Activated naive CD4-positive, alpha-beta T cell treated with anti-CD3 and anti-CD28 coated beads, Interleukin-2, amount 50 U/mL, for 72 hours (primary cell): ENCODE measurements around the gene TIMM50. TPM values are rescaled to one million over a fixed set of nuclear protein-coding genes. Genes with fewer than 3 reads are reported as not detected.

ENCODE experiments used
- ATAC-seq, 2 donors: fragments of 150-1000 bp; cut with Tn5 transposase; 2 replicates each; pipeline ENCODE4 v1.10.0; 2021; ENCODE audit warnings: mild to moderate bottlenecking in 2 of 2, moderate library complexity in 2 of 2
- DNase-seq, 2 donors: peaks; one replicate each; pipeline ENCODE4 v3.0.0; 2021 to 2022; ENCODE audit warnings: low spot score in 2 of 2
- H3K27ac Mint-ChIP-seq, 2 donors: one replicate each; pipeline ENCODE4 v1.8.0; 2022; ENCODE audit warnings: mild to moderate bottlenecking in 2 of 2, mixed read lengths in 2 of 2
- H3K36me3 Mint-ChIP-seq, 2 donors: one replicate each; pipeline ENCODE4 v1.8.0; 2022; ENCODE audit warnings: mixed read lengths in 2 of 2
- H3K9me3 Mint-ChIP-seq, 2 donors: one replicate each; pipeline ENCODE4 v1.8.0; 2022; ENCODE audit warnings: mixed read lengths in 2 of 2
- total RNA-seq, 2 donors: library from RNA; stranded (reverse); gene quantifications; one replicate each; pipeline ENCODE4 v1.2.3, GENCODE V29; 2022

Gene TIMM50
- total RNA-seq, 2 donors from 2014 or later: 71.2 to 84.8 TPM

DNA sequence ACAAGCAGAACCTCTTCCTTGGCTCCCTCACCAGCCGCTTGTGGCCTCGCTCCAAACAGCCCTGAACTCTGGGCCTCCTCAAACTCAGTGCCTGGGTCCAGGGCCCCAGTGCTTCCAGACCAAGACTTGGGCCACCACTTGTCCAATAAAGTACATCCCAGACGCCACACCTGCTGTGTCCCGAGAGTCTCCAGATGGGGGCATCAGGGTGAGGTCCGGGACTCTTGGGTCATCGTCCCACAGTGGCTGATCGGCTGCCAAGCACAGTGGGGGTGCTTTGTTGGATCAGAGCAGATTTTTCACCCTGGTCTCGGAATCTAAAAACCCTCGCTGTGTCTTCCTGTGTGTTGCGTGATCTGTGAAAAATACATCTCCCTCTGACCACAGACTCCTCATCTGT, 9.1 kb downstream of the TIMM50 start:
- Mint-ChIP-seq H3K27ac (no peak overlapping the region), H3K36me3 (peaks cover 6 to 8% of the 10 kb centered on the region in 2 donors), H3K9me3 (no peaks in the 10 kb centered on the region)
- DNase-seq (no peak), ATAC-seq (no peak)

DNA sequence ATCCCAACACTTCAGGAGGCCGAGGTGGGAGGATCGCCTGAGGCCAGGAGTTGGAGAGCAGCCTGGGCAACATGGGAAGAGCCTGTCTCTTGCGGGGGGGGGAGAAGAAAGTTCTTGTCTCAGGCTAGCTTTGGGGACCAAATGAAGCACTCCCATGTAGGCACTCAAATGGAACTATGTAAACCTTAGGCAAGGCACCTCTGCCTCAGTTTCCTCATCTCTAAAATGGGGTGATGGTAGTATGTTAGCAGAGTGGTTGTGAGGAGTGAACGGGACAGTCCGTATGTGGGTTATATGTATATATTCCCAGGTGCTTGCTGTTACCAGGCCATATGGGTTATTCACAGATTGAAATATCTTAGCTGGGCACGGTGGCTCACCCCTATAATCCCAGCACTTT, 11.6 kb downstream of the TIMM50 start:
- Mint-ChIP-seq H3K27ac (no peak overlapping the region), H3K36me3 (peaks cover 6 to 8% of the 10 kb centered on the region in 2 donors), H3K9me3 (no peaks in the 10 kb centered on the region)
- no peak for ATAC-seq
- no peak for DNase-seq

DNA sequence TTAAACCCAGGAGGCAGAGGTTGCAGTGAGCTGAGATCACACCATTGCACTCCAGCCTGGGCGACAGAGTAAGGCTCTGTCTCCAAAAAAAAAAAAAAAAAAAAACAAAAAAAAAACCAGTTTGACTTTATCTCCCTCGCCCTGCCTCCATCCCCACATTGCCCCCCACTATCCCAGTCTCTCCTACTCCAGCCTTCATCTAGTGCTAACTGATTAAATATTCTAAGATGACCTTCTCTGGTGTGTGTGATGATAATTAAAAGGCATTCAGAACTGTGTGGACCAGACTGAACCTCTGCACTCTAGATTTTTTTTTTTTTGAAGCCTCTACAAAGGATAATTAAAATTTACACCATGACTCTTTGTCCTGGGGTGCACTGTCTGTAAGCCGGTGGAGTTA, 12.2 kb downstream of the TIMM50 start:
- Mint-ChIP-seq H3K27ac (no peak overlapping the region), H3K9me3 (no peaks in the 10 kb centered on the region)
- no peak for ATAC-seq

DNA sequence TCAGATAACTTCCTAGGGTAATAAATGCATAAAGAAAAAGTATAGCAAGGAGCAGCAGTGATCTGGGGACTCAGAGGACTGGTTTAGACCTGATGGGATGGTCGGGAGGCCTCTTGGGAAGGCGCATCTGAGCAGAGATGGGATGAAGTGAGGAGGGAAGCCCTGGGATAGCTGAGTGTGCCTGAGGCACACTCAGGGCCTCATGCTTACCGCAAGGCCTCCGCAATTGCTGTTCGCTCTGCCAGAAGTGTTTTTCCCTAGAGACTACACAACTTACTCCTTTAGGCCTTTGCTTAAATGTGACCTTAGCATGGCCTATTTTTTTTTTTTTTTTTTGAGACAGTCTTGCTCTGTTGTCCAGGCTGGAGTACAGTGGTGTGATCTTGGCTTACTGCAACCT, 14.0 kb downstream of the TIMM50 start:
- ATAC-seq (no peak), DNase-seq (no peak)
- Mint-ChIP-seq H3K27ac (no peak overlapping the region), H3K9me3 (no peaks in the 10 kb centered on the region), H3K36me3 (peaks cover 3 to 9% of the 10 kb centered on the region in 2 donors)

More for the DNA sequence above, 12.2 kb downstream of the TIMM50 start:
- DNase-seq: no peak
- H3K36me3 Mint-ChIP-seq: peaks cover 6 to 8% of the 10 kb centered on the region in 2 donors

DNA sequence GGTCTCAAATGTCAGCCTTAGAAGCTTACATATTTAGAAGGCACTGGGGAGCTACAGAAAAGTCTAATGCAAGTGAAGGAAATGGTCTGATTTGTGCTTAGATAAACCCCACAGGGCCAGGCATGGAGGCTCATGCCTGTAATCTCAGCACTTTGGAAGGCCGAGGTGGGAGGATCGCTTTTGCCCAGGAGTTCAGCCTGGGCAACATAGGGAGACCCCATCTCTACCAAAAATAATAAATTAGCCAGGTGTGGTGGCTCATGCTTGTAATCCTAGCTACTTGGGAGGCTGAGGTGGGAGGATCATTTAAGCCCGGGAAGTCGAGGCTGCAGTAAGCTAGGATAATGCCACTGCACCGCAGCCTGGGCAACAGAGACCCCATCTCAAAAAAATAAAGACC, 15.4 kb downstream of the TIMM50 start:
- Mint-ChIP-seq H3K27ac (no peak overlapping the region), H3K9me3 (no peaks in the 10 kb centered on the region), H3K36me3 (peaks cover 7 to 13% of the 10 kb centered on the region in 2 donors)
- no peak for ATAC-seq
- DNase-seq: no peak

DNA sequence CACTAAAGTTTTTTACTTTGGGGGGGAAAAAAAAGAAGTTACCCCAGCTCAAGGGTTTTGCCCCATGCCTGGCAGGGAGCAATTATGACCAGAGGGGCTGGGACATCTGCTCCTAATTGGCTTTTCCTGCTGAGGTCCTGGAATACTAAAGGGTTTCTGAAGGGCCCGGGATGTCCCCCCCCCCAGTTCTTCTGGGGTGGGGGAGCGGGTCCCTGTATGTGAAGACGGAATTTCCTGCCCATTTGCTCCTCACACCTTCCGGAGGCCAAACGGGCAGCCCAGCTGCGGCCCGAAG, 17.0 kb downstream of the TIMM50 start:
- Mint-ChIP-seq H3K9me3 (no peaks in the 10 kb centered on the region), H3K27ac (no peak overlapping the region), H3K36me3 (peaks cover 7 to 13% of the 10 kb centered on the region in 2 donors)
- ATAC-seq (no peak), DNase-seq (no peak)

DNA sequence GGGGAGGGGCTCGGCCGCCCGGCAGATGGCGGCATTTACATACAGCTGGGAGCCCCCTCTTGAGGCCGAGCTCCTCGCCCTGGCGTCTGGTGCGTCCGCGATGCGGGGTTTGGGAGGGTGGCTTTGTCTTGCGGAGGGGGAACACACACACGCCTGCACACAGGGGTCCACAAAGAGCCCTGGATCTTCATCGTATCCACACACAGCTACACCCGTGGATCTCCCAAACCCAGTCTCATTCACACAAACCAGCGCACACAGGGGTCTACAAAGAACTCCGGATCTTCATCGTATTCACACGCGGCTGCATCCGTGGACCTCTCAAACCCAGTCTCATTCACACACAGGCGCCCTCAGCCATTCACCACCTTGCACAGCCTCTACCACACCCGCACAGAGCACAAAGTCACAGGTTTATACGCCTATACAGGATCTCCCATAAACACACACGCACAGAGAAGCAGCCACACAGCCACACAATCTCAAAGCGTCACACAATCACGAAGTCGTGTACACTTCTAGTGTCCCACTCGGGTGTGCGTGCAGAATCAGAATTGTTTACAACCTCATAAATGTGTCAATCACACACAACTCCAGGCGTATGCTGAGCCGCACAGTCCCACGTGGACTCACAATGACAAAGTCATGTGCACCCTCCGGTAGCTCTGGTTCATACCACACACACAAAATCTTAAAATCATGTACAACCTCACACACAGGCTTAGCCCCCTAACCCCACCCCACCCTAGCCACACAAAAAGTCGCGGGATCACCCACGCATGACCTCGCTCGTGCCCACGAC, 17.6 kb downstream of the TIMM50 start:
- DNase-seq: no peak
- H3K36me3 Mint-ChIP-seq: peaks cover 7 to 13% of the 10 kb centered on the region in 2 donors
- H3K27ac Mint-ChIP-seq: no peak overlapping the region
- peak; percentile 36 to 62 for ATAC-seq
- no peaks in the 10 kb centered on the region for H3K9me3 Mint-ChIP-seq

DNA sequence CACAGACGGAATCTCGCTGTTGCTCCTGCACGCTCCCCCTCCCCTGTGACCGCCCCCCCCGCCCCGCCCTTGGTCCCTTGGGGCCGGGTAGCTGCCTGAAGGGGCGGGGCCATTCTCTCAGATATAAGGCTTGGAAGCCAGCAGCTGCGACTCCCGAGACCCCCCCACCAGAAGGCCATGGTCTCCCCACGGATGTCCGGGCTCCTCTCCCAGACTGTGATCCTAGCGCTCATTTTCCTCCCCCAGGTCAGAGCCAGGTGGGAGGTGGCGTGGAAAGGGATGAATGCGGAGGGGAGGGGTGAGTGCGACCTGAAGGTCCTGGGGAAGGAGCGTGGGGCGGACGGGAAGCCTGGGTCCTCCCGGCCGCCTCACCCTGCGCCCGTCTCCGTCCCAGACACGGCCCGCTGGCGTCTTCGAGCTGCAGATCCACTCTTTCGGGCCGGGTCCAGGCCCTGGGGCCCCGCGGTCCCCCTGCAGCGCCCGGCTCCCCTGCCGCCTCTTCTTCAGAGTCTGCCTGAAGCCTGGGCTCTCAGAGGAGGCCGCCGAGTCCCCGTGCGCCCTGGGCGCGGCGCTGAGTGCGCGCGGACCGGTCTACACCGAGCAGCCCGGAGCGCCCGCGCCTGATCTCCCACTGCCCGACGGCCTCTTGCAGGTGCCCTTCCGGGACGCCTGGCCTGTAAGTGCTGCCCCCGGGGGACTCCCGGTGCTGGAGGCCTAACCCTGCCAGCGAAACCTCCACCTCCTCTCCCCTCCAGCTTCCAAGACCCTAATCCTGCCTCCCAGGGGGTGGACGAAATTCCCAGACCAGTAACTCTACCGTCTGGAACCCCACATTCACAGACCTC, 18.4 kb downstream of the TIMM50 start, which contains the start of gene DLL3:
TSS of gene DLL3 (plus strand) at position 150 of the 845 bp plus-strand sequence. CDS start at position 178, 28 bp downstream.
- ATAC-seq: peak in 1 of 2 donors; percentile 32
- Mint-ChIP-seq H3K27ac (no peak within 1 kb of the TSS), H3K9me3 (no peaks in the 10 kb centered on the region), H3K36me3 (peaks cover 7 to 13% of the 10 kb centered on the region in 2 donors)
- no peak for DNase-seq

DNA sequence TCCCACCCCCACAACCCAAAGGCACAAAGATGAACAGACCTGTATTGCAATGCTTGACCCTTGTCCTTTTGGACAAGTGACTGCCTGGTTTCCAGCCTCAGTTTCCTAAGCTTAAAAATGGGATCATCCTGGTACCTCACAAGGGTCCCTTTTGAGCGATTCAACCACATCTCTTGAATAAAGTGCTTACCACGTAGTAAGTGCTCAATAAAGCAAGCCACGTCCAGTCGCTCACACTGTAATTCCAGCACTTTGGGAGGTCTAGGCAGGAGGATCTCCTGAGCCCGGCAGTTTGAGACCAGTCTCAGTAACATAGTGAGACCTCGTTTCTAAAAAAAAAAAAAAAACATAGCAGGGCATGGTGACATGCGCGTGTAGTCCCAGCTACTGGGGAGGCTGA, 19.3 kb downstream of the TIMM50 start:
- peaks cover 7 to 13% of the 10 kb centered on the region in 2 donors for H3K36me3 Mint-ChIP-seq
- H3K27ac Mint-ChIP-seq: no peak overlapping the region
- DNase-seq: no peak
- no peaks in the 10 kb centered on the region for H3K9me3 Mint-ChIP-seq
- ATAC-seq: no peak

DNA sequence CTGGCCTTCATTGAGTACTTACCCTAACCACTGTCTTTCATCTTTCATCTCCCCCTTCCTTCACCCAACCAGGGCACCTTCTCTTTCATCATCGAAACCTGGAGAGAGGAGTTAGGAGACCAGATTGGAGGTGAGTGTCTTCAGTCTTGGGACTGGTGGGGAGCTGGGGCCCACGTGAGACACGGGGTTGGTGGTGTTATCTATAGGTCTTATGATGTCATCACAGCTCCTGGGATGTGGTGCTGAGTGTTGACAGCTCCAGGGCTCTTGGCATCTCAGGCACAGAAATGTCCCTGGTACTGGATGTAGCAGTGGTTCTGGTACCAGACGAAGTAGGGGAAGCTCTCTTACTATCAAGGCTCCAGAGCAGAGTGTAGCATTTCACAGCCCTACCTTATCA, 19.9 kb downstream of the TIMM50 start:
- H3K9me3 Mint-ChIP-seq: no peaks in the 10 kb centered on the region
- DNase-seq: no peak
- H3K27ac Mint-ChIP-seq: no peak overlapping the region
- no peak for ATAC-seq
- peaks cover 7 to 15% of the 10 kb centered on the region in 2 donors for H3K36me3 Mint-ChIP-seq

DNA sequence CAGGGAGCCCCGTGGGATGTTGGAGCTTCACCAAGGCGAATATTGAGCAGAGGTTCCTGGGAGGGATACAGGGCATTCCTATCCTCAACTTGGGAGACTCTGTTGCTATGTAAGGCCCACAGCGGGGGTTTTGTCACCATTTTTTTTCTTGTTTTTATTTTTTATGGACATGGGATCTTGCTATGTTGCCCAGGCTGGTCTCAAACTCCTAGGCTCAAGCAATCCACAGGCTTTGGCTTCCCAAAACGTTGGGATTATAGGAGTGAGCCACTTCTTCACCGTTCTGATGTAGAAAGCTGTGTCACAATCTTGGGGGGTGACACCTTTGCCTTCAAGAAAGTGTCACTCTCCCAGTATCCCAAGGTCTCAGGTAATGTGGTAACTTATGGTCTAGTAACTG, 20.7 kb downstream of the TIMM50 start:
- H3K36me3 Mint-ChIP-seq: peaks cover 10 to 18% of the 10 kb centered on the region in 2 donors
- DNase-seq (no peak), ATAC-seq (no peak)
- H3K9me3 Mint-ChIP-seq: no peaks in the 10 kb centered on the region
- H3K27ac Mint-ChIP-seq: no peak overlapping the region

DNA sequence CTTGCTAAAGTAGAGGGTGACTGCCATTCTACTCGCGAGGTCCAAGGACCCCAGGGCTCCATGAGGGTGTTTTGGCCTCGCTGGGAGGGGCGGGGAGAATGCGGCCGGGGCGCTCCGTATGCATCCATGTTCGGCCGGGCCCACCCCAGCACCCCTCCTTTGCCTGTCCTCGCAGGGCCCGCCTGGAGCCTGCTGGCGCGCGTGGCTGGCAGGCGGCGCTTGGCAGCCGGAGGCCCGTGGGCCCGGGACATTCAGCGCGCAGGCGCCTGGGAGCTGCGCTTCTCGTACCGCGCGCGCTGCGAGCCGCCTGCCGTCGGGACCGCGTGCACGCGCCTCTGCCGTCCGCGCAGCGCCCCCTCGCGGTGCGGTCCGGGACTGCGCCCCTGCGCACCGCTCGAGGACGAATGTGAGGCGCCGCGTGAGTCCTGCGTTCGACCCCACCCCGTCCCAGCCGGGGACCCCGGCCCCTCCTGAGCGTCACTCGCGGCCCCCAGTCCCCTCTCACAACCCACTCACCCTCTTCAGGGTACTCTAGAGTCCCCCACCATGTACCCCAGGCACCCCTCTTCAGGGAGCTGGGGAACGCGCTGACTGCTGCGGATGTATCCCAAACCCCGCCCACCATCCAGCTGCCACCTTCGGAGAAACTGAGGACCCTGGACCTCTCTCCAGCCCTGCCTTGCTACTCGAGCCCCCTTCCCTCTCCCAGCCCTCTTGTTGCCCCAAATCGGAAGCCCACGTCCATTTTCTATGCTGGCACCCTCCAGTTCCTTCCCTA, 22.2 kb downstream of the TIMM50 start:
- Mint-ChIP-seq H3K36me3 (peaks cover 16 to 23% of the 10 kb centered on the region in 2 donors), H3K27ac (no peak overlapping the region), H3K9me3 (no peaks in the 10 kb centered on the region)
- DNase-seq: peak; percentile 70 to 93
- ATAC-seq: peak; percentile 57 to 70

DNA sequence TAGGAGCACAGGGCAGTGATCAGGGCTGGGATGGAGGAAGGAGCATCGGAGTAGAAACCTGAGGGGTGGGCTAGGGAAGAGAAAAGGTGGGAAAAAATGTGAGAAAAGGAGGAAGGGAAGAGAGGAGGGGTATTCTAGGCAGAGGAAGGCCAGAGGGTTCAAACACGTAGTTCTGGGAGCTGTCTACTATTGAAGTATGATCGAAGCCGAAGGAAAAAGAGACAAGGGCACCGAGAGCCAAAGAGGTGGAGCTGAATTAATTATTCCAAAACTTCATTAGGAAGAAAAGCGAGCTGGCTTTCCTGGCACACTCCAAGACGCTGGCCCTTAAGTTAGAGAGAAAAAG, 25.9 kb downstream of the TIMM50 start:
- Mint-ChIP-seq H3K36me3 (peaks cover 13 to 15% of the 10 kb centered on the region in 2 donors), H3K9me3 (no peaks in the 10 kb centered on the region), H3K27ac (no peak overlapping the region)
- ATAC-seq (no peak), DNase-seq (no peak)

DNA sequence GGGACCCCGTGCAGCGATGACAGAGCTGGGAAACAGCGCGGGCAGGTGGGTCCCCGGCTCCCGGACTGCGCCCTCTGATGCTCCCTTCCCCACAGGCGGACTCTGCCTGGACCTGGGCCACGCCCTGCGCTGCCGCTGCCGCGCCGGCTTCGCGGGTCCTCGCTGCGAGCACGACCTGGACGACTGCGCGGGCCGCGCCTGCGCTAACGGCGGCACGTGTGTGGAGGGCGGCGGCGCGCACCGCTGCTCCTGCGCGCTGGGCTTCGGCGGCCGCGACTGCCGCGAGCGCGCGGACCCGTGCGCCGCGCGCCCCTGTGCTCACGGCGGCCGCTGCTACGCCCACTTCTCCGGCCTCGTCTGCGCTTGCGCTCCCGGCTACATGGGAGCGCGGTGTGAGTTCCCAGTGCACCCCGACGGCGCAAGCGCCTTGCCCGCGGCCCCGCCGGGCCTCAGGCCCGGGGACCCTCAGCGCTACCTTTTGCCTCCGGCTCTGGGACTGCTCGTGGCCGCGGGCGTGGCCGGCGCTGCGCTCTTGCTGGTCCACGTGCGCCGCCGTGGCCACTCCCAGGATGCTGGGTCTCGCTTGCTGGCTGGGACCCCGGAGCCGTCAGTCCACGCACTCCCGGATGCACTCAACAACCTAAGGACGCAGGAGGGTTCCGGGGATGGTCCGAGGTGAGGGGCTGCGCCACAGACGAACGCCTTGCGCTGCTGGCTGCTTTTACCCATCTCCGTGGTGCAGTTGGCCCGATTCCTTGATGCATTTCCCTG, 26.5 kb downstream of the TIMM50 start:
- ATAC-seq (peak; percentile 71 to 79), DNase-seq (peak in 1 of 2 donors; percentile 67)
- Mint-ChIP-seq H3K27ac (no peak overlapping the region), H3K36me3 (peaks cover 13 to 15% of the 10 kb centered on the region in 2 donors), H3K9me3 (no peaks in the 10 kb centered on the region)

DNA sequence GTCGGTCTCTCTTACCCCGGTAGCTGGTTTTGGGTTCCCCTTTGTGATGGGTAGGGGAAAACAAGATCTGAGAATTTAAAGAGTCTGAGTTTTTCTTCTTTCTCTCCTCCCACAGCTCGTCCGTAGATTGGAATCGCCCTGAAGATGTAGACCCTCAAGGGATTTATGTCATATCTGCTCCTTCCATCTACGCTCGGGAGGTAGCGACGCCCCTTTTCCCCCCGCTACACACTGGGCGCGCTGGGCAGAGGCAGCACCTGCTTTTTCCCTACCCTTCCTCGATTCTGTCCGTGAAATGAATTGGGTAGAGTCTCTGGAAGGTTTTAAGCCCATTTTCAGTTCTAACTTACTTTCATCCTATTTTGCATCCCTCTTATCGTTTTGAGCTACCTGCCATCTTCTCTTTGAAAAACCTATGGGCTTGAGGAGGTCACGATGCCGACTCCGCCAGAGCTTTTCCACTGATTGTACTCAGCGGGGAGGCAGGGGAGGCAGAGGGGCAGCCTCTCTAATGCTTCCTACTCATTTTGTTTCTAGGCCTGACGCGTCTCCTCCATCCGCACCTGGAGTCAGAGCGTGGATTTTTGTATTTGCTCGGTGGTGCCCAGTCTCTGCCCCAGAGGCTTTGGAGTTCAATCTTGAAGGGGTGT, 27.2 kb downstream of the TIMM50 start:
- Mint-ChIP-seq H3K9me3 (no peaks in the 10 kb centered on the region), H3K27ac (no peak overlapping the region), H3K36me3 (peaks cover 13 to 15% of the 10 kb centered on the region in 2 donors)
- no peak for ATAC-seq
- DNase-seq: no peak

DNA sequence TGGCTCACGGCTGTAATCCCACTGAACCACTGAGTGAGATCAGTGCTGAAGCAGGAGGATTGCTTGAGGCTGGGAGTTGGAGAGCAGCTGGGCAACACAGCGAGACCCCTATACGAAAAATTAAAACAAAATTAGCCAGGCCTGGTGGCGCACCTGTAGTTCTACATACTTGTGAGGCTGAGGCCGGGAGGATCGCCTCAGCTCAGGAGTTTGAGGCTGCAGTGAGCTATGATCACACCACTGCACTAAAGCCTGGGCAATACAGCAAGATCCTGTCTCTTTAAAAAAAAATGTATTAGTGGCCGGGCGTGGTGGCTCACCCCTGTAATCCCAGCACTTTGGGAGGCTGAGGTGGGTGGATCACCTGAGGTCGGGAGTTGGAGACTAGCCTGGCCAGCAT, 28.0 kb downstream of the TIMM50 start:
- no peak for DNase-seq
- Mint-ChIP-seq H3K9me3 (no peaks in the 10 kb centered on the region), H3K36me3 (peaks cover 13 to 15% of the 10 kb centered on the region in 2 donors), H3K27ac (no peak overlapping the region)
- ATAC-seq: no peak
